Neutrophil (primary cell): ENCODE results near the gene TTC12.

Experiments
- H3K27ac ChIP-seq: fragments of 200-600 bp; sonication (generic); 2 replicates; pipeline ENCODE4 v1.5.1; 2016; ENCODE audit warnings: mild to moderate bottlenecking, moderate library complexity
- H3K27me3 ChIP-seq: fragments of 200-600 bp; sonication (generic); 2 replicates; pipeline ENCODE4 v1.6.0; 2016; ENCODE audit warnings: mild to moderate bottlenecking
- H3K36me3 ChIP-seq: fragments of 200-600 bp; sonication (generic); 2 replicates; pipeline ENCODE4 v1.5.1; 2017
- H3K4me1 ChIP-seq, 2 experiments: fragments of 200-600 bp in 1 of 2; sonication (generic) in 1 of 2; 1 replicate in 1 of 2; 2 replicates in 1 of 2; pipeline versions ENCODE4 v1.5.1 to v1.6.1; 2013 to 2016; ENCODE audit warnings: low read depth in 1 of 2, low read length in 1 of 2, mild to moderate bottlenecking in 1 of 2, moderate library complexity in 1 of 2; ENCODE audit not compliant: control insufficient read depth in 1 of 2, insufficient read depth in 1 of 2
- H3K4me3 ChIP-seq, 2 experiments: fragments of 200-600 bp in 1 of 2; sonication (generic) in 1 of 2; 1 replicate in 1 of 2; 2 replicates in 1 of 2; pipeline ENCODE4 v1.5.1; 2013 to 2016; ENCODE audit warnings: low read depth in 1 of 2, low read length in 1 of 2, mild to moderate bottlenecking in 1 of 2, moderate library complexity in 1 of 2
- H3K9me3 ChIP-seq: fragments of 200-600 bp; sonication (generic); 2 replicates; pipeline ENCODE4 v1.5.1; 2016
- TF ChIP-seq, protein P1 (sequence below): fragments of 200-600 bp; sonication (generic); IDR thresholded peaks from 2 replicates; pipeline ENCODE4 v1.5.1; 2016; ENCODE audit warnings: antibody characterized with exemption

TTC12 gene

DNA sequence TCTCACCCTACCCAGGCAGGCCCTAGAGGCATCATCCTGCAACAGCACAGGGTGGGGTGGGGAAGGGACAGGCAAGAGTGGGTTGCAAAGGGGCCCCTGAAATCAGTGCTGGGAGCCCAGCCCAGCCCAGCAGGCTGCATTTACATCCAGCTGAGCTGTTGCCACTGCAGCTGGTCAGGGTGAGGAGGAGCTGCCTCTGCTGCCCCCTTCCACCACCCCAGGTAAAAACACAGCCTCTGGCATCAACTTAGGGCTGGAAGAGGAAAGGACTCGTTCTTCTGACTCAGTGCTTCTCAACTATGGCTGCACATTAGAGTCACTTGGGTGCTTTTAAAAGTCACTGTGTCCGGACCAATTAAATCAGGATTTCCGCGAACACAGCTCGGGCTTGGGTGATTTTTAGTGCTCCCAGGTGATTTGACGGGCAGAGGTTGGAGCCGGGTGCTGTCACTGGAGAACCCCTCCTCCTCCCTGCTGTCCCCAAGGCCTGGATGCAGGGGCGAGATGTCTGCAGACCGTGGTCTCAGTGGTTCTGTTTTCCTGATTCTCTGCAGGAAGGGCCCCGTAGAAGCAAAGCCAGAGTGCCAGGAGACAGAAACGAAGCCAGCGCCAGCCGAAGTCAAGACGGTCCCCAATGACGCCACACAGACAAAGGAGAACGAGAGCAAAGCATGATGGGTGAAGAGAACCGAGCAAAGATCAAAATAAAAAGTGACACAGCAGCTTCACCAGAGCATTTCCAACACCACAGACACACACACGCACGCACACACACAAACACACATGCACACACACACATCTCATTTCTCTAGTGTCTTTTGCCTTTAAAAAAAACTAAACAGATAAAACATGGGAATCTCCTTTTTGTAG, 39.4 kb upstream of the TTC12 start:
- Histone ChIP-seq H3K27ac (no peak overlapping the region), H3K4me3 (no peak overlapping the region), H3K27me3 (no peaks in the 10 kb centered on the region), H3K9me3 (no peaks in the 10 kb centered on the region), H3K36me3 (no peaks in the 10 kb centered on the region), H3K4me1 (no peaks in the 10 kb centered on the region)
- TF ChIP-seq, protein P1, sequence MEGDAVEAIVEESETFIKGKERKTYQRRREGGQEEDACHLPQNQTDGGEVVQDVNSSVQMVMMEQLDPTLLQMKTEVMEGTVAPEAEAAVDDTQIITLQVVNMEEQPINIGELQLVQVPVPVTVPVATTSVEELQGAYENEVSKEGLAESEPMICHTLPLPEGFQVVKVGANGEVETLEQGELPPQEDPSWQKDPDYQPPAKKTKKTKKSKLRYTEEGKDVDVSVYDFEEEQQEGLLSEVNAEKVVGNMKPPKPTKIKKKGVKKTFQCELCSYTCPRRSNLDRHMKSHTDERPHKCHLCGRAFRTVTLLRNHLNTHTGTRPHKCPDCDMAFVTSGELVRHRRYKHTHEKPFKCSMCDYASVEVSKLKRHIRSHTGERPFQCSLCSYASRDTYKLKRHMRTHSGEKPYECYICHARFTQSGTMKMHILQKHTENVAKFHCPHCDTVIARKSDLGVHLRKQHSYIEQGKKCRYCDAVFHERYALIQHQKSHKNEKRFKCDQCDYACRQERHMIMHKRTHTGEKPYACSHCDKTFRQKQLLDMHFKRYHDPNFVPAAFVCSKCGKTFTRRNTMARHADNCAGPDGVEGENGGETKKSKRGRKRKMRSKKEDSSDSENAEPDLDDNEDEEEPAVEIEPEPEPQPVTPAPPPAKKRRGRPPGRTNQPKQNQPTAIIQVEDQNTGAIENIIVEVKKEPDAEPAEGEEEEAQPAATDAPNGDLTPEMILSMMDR: no peak

DNA sequence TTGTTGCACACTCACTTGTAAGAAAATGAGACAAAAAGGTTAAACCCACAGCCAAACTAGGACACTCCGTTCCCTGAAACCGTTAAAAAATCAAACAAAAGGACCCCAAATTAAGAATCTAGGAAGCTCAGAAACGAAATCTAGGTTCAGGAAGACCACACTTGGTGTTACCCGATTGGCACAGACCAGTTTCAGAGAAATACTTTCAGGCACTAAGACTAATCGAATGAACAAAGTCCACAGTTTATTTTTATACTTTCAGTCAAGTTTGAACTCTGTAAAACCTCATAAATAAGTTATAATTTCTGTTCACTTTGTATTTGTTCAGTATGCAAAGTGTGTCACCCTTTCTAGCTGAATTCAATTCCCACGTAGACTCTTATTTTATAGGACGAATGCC, 38.8 kb upstream of the TTC12 start:
- Histone ChIP-seq H3K27ac (no peak overlapping the region), H3K9me3 (no peaks in the 10 kb centered on the region), H3K27me3 (no peaks in the 10 kb centered on the region), H3K4me3 (no peak overlapping the region), H3K36me3 (no peaks in the 10 kb centered on the region), H3K4me1 (no peaks in the 10 kb centered on the region)
- TF ChIP-seq, protein P1: no peak

DNA sequence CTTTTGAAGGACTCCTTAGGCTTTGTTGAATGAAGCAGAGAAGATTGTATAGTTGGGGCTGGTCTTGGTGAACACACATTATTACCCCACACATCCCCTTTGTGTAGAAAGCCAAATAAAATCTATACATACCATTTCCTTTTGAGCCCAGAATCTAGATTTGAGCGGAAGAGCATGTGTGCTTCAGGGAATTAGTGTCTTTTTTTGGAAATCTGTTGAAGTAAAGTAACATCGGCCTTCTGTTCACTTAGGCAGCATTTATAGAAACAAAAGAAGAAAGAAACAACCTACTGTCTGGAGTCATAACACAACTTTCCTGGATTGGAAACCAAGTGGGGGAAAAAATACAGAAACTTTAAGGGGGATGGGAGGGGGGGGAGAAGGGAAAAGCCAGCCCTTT, 37.9 kb upstream of the TTC12 start:
- Histone ChIP-seq H3K9me3 (no peaks in the 10 kb centered on the region), H3K27ac (no peak overlapping the region), H3K4me1 (no peaks in the 10 kb centered on the region), H3K27me3 (peaks cover 5% of the 10 kb centered on the region), H3K36me3 (no peaks in the 10 kb centered on the region), H3K4me3 (no peak overlapping the region)
- TF ChIP-seq, protein P1: no peak

DNA sequence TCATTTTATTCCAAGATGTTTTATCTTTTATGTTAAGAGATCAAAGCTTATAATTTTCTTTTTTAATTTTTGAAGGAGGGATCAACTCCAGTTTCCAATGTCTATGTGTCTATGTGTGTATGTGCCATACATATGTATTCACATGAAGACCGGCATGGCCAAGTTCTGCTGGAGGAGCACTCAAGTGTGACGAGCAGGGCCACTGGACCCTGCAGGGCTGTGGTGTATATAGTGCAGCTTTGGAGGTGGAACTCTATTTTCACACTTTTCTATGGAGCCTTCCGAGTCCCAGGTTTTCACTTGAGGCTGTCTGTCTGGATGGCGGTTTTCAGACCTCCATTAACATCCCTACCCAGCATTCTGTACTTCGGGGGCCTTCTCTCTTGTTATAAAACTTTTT, 36.5 kb upstream of the TTC12 start:
- no peak overlapping the region for H3K4me3 ChIP-seq
- no peak overlapping the region for H3K27ac ChIP-seq
- H3K4me1 ChIP-seq: no peaks in the 10 kb centered on the region
- no peaks in the 10 kb centered on the region for H3K36me3 ChIP-seq
- TF ChIP-seq, protein P1: no peak
- no peaks in the 10 kb centered on the region for H3K9me3 ChIP-seq
- peaks cover 5% of the 10 kb centered on the region for H3K27me3 ChIP-seq

DNA sequence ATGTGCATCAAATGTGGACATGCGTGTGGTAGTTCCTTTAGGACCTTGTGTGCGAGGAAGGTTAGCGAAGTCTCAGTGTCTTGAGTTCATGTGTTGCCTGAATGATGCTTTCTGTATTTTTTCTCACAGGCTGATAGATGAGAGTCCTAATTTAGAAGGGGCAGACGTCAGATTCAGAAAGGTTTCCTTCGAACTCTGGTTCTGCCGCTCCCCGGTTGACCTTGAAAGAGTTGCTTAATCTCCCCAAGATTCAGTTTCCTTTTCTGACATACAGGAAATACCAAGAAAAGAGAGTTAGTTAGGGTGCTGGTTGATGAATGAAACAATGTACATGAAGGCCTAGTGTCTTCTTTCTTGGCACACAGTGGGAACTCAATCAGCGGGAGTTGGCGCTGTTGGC, 35.9 kb upstream of the TTC12 start:
- Histone ChIP-seq H3K27ac (no peak overlapping the region), H3K36me3 (no peaks in the 10 kb centered on the region), H3K27me3 (peaks cover 5% of the 10 kb centered on the region), H3K9me3 (no peaks in the 10 kb centered on the region), H3K4me3 (no peak overlapping the region), H3K4me1 (no peaks in the 10 kb centered on the region)
- TF ChIP-seq, protein P1: no peak
